ENCODE results near the gene TTYH3.

Gene TTYH3

DNA sequence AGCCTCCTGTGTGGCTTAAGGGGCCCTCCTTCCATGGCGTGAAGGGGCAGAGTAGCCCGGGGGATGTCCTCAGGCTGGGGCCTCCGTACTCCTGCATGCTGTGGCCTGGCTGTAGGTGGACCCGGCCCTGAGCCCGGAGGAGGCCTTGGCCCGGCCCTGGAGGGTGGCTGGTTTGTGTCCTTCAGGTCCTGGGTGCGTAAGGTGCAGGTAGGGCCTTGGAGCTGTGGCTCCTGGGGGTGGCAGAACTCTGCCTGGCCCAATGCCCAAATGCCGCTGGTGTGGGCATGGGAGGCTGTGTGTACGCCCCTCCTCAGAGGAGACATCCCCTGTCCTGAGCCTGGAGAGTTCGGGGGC lies 29.3 kb downstream of the TTYH3 start:
- no peak for DNase-seq (ENCODE audit: low spot score)
- in situ Hi-C loops (cut with MboI; ENCODE audit: low pct_unique_long_range_greater_than_20kb, low sequenced_read_pairs, unreplicated experiment) = no loop called here
- TF ChIP-seq, protein P1, sequence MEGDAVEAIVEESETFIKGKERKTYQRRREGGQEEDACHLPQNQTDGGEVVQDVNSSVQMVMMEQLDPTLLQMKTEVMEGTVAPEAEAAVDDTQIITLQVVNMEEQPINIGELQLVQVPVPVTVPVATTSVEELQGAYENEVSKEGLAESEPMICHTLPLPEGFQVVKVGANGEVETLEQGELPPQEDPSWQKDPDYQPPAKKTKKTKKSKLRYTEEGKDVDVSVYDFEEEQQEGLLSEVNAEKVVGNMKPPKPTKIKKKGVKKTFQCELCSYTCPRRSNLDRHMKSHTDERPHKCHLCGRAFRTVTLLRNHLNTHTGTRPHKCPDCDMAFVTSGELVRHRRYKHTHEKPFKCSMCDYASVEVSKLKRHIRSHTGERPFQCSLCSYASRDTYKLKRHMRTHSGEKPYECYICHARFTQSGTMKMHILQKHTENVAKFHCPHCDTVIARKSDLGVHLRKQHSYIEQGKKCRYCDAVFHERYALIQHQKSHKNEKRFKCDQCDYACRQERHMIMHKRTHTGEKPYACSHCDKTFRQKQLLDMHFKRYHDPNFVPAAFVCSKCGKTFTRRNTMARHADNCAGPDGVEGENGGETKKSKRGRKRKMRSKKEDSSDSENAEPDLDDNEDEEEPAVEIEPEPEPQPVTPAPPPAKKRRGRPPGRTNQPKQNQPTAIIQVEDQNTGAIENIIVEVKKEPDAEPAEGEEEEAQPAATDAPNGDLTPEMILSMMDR (IDR thresholded peaks at IDR 0.05; ENCODE audit: extremely low read depth, insufficient read depth, missing control alignments) = no peak

DNA sequence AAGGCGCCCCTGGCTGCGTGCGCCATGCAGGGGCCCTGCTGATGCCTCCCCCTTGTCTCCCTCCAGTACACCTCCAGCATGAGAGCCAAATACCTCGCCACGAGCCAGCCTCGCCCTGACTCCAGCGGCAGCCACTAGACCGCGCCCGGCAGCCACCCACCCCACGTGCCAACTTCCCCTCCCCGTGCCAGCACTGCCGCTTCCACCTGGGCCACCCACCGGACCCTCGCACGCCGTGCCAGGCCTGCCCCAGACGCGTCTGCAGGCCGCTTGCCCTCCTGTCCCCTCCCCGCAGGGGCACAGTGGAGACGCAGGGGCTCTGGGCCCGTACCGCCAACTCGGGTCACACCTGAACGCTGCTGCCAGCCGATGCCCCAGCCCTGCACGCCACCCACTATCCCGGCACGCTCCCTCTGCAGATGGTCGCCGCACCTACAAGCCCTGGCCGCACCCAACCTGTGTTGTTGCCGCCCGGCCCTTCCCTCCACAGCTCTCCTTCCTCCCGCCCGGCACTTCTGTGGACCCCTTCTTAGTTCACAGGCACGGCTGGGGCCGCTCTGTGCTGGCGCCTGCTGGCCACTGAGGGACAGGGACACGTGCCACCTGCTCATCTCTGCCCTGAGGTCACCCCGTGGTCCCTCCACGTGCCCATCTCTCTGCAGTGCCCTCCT lies 30.0 kb downstream of the TTYH3 start:
- TF ChIP-seq, protein P1 (IDR thresholded peaks at IDR 0.05; ENCODE audit: extremely low read depth, insufficient read depth, missing control alignments) = no peak
- in situ Hi-C loops (cut with MboI; ENCODE audit: low pct_unique_long_range_greater_than_20kb, low sequenced_read_pairs, unreplicated experiment) = no loop called here
- no peak for DNase-seq (ENCODE audit: low spot score)

DNA sequence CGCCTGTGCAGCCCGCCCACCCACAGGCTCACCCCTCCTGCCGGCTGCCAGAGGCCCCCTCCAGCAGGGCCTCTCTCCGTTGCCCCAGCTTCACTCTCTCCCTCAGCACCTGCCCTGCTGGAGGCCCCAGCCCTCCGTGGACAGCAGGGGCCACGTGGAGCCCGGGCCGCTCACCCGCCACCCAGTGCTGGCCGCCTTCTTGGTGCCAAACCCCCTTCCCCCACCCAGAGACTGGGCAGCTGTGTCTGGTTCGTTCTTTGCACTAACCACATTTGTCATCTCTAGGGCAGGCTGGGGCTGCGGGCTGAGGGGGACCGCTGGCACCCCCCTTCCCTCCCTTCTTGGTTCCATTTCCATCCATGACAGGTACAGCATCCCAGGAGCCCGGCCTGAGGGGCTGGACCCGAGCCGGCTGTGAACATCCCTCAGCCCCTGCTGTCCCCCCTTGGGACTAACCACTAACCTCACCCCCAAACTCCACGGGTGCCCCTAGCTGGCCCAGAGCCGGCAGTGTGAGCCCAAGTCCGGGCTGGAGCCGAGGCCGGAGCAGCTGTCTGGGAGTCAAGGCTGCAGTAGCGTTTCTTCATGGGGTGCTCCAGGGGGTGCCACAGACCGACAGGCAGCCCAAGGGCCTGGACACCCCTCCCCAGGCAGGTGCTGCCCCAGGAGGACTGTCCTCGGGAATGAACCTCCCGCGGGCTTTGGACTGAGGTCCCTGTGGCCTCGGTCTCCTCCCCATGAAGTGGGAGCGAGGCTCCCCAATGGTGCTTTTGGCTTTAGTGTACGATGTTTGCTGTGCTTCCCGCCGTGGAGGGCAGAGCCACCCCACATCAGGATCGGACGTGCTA lies 30.7 kb downstream of the TTYH3 start:
- in situ Hi-C loops (cut with MboI; ENCODE audit: low pct_unique_long_range_greater_than_20kb, low sequenced_read_pairs, unreplicated experiment) = no loop called here

DNA sequence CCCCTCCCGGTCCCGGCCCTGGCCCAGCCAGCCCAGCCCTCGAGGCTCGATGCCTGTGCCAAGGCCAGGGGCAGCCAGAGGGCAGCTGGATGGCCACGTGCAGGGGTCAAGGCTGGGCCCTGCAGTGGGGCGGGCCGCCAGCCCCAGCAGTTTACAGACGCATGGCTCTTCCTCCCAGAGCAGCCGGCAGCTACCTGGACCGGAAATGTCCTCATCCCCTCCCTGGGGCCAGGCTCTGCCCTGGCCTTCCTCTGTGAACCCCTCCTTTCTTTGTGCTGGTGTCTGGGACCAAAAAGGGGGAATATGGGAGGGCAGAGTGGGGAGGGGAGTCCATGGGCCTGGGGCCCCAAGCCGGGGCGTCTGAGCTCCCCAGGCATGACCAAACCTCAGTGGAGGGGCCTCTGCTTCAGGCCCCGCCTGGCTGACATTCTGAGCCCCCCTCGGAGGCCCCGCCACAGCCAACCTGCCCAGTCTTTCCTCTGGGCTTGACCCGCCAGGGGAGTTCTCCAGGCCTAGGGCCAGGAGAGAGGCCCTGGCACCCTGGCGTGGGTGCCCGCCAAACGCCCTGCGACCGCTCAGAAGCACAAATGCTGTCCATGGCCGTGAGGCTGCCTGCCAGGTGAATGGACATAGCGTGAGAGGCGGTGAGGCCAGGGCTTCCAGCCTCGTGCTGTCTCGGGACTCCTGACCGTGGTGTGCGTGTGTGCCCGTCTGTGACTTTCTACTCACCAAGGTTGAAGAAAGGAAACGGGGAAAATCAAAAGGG lies 31.5 kb downstream of the TTYH3 start:
- in situ Hi-C loops (cut with MboI; ENCODE audit: low pct_unique_long_range_greater_than_20kb, low sequenced_read_pairs, unreplicated experiment) = no loop called here
- TF ChIP-seq, protein P1 (IDR thresholded peaks at IDR 0.05; ENCODE audit: extremely low read depth, insufficient read depth, missing control alignments) = no peak
- DNase-seq (ENCODE audit: low spot score) = no peak

More for the DNA sequence above, 30.7 kb downstream of the TTYH3 start:
- no peak for DNase-seq (ENCODE audit: low spot score)
- TF ChIP-seq, protein P1 (IDR thresholded peaks at IDR 0.05; ENCODE audit: extremely low read depth, insufficient read depth, missing control alignments) = no peak

DNA sequence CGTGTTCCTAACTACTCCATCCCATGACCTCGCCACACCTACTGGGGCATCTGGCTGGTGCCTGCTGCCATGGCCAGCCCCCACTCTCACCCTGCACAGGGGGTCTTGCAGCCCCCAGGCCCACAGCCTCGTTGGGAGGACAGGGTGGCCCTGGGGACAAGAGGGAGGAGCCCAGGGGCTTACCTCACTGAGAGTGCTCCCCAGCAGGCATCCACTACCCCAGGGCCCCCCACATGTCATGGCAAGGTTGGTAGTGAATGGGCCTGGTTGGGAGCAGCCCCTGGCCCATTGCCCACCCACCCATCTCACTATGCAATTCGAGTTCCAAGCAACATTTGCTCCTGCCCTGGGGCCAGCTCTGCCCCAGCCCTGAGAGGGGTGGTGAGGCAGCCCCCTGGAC lies 32.2 kb downstream of the TTYH3 start:
- DNase-seq (ENCODE audit: low spot score) = no peak
- in situ Hi-C loops (cut with MboI; ENCODE audit: low pct_unique_long_range_greater_than_20kb, low sequenced_read_pairs, unreplicated experiment) = no loop called here
- TF ChIP-seq, protein P1 (IDR thresholded peaks at IDR 0.05; ENCODE audit: extremely low read depth, insufficient read depth, missing control alignments) = no peak

DNA sequence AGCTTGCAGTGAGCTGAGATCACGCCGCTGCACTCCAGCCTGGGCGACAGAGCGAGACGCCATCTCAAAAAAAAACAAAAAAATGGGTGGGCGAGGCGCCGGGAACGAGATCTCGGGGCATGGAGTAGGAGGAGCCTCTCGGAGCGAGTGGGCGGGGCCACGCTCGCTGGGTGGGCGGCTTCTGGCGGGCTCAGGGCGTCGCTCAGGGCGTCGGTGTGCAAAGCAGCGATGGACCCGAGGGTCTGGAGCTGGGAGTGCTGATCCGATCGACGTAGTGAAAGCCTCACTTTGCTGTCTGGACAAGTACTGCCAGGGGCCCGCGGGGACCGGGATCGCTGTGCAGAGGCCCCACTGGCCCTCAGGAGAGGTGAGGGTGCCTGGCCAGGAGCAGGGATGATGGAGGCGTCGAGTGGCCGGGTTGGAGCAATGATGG lies 33.6 kb downstream of the TTYH3 start:
- DNase-seq (ENCODE audit: low spot score) = no peak
- TF ChIP-seq, protein P1 (IDR thresholded peaks at IDR 0.05; ENCODE audit: extremely low read depth, insufficient read depth, missing control alignments) = no peak
- in situ Hi-C loops (cut with MboI; ENCODE audit: low pct_unique_long_range_greater_than_20kb, low sequenced_read_pairs, unreplicated experiment) = no loop called here
